Kidney capillary endothelial cell (primary cell): ENCODE data around the gene TSPAN9.

ENCODE experiments used
- DNase-seq: peaks from one replicate; pipeline ENCODE4 v3.0.0-alpha.2; 2018; ENCODE audit warnings: low spot score

Gene TSPAN9, protein sequence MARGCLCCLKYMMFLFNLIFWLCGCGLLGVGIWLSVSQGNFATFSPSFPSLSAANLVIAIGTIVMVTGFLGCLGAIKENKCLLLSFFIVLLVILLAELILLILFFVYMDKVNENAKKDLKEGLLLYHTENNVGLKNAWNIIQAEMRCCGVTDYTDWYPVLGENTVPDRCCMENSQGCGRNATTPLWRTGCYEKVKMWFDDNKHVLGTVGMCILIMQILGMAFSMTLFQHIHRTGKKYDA

DNA sequence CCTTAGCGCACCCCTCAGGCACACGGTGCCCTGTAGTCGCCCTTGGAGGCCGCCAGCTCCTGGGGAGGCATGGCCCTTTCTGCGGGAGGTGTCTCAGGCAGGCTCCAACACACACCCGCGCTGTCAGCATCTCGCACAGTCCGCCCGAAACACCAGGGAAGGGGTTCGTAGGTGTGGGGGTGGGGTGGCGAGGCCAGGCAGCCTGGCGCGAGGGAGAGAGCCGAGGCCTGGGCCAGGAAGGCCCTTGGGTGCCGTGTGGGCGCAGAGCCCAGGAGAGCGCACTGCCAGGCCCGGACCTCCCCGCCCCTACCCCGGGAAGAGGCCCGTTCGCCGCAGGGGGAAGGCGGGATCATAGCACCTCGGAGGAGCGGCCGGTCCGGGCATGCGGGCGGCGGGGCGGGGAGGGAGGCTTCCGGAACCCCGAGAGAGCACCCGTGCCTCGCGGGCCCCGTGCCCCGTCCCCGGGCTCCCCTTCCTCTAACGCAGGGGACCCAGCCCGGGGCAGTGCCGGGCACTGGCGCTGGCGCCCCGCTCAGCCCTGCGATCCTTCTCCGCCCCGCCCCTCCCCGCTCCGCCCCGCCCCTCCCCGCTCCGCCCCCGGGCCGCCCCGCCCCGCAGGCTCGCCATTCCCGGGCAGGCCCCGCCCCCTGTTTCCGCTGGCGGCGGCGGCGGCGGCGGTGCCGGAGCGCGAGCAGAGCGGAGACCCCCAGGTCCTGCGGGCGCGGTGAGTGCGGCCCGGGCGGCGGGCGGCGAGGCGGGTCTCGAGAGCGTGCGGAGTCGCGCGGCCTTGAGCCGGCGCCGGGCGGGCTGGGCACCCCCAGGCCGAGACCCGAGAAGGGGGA, at the start of gene TSPAN9:
Gene TSPAN9, plus strand, starts transcription at position 650 of the 842 bp plus-strand sequence. CDS start 123,815 bp downstream, outside the sequence.
- DNase-seq = peak; percentile 39

DNA sequence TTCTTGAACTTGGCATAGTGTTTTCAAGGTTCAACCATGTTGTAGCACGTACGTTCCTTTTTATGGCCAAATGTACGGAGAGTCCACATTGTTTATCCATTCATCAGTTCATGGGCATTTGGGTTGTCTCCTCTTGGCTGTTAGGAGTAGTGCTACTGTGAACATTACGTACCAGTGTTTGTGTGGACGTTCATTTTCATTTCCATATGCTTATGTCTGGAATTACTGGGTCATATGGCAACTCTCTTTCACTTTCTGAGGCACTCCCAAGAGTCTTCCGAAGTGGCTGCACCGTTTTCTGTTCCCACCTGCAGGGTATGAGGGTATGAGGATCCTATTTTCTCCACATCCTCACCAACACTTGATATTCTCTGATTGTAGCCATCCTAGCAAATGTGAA, 49.1 kb upstream of the TSPAN9 start:
- DNase-seq = no peak

DNA sequence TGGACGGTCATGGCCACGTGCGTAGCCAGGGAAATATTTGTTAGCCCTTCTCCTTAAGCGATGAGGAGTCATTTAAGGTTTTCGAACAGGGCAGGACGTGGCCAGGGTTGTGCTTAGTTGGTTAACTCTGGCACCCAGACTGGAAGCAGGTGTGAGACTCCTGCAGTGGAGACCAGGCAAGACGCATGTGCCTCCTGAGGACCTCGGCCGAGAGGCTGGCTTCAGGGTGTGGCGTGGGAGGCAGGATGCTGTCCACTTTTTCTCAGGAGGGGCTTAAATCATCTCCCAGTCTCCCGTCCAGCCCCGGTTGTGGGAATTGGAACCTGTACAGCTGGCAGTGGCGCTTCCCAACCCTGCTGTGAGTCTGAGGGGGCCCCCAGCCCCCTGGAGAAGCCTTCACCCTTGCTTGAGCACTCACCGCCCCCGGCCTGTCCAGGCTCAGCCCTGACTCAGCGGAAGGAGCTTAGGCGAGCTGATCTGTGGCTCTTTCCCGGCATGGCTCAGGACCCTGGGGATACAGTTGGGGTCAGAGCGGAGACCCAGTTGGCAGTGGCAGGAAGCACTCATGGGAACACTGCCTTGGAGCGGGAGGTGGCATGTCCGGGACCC, 46.3 kb upstream of the TSPAN9 start:
- no peak for DNase-seq

DNA sequence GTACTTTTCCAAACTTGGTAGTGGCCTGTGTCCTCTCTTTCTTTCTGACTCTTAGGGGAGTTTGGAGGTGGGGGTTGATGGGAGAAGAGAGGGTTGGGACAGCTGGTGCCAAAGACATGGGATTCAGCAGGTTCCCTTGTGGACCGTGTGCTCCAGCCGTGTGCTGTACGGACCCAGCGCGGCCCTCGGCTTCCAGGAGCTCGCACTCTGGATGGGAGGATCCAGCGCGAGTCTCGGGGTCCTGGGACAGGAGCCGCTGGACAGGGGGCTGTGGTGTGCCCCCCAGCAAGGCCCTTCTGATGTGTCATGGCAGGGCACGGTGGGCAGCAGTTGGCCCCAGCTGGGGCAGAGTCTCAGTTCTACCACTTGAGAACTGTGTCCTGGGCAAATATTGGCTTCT, 45.0 kb upstream of the TSPAN9 start:
- DNase-seq = no peak

DNA sequence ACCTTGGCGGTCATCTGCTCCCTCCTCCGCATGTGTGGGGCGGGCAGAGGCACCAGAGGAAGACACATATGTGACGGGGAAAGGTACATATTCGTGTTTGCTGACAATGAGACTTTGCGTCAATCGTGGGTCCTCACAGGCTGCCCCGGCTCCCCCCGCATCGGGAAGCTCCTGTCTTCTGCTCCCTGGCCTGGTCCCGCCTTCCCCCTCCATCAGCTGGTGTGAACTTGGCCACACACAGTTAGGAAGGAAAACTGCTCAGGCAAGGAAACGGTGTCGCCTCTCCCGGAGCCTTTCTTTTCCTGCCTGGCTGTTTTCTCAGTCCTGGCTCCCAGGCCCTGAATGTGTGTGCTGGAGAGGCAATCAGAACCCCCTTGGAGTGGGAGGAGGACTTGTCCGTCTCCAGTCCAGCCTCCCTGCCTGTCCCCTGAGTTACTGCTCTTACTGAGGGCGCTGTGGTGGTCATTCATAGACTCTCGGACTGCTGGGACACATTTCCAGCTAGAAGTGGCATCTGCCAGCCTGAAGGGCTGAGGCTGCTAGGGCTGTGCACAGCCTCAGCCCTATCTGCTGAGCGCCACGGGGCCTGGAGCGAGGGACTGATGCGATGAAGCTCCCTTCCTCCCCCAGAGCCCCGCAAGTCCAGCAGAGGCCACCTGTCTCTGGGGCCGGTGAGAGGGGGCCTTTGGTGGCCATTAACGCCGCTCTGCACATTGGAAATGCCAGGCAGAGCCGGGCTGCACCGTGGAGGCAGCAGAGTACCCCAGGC, 44.2 kb upstream of the TSPAN9 start:
- DNase-seq = peak; percentile 71

DNA sequence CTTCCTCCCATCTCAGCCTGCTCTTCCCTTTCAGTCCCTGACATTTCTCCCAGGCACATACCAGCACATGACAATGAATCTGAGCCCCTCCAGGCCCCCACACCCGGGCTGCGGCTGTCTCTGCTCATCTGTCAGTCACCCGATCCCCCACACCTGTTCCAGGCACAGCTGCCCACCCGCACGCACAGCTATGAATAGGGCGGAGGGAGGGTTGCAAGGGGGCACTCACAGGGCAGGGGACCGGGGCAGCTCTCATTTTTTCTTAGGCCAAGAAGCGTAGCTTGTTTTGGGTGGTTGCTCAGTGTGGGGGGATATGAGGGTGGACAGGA, 43.7 kb upstream of the TSPAN9 start:
- DNase-seq = no peak

DNA sequence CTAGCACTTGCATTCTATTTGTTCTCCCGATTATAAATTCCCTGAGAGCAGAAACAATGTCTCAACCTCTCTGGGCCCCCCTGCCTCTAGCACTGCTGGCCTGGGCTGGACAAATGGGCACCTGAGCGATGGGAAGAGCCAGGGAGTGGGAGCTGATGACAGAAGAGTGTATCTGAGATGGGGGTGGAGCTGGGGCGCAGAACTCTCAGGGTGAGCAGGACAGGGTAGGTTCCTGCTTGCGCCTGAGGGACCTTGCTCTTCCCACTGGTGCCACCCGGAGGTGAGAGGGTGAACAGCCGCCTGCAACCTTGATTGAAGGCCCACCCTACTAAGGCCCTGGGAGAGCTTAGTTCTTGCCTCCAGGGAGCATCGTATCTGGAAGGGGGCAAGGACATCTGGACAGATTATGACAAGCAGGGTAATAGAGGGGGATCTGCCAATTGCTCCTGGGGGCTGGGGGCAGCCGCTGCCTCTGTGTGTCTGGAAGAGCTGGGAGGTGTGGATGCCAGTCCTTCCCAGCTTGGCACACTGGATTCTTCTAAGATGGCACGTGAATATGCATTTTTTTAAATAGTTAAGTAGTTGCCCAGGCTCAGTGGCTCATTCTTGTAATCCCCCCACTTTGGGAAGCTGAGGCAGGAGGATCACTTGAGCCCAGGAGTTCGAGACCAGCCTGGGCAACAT, 43.0 kb upstream of the TSPAN9 start:
- peak; percentile 71 for DNase-seq

DNA sequence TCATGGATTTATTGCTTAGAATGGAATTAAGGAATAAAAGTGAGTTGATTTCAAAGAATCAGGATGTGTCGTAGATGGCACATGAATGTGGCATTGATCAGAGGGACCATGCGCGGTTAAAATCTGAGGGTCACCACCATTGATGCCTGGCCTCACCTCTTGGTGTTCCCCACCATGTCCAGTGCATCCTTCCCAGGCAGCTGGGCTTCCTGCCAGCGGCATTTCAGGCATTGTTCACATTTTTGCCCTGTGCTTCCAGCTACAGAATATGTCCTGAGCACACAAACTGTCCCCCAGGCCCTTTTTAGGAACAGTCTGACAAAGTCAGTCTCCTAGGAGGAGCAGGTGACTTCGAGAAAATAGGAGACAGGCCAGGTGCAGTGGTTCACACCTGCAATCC, 42.0 kb upstream of the TSPAN9 start:
- no peak for DNase-seq

DNA sequence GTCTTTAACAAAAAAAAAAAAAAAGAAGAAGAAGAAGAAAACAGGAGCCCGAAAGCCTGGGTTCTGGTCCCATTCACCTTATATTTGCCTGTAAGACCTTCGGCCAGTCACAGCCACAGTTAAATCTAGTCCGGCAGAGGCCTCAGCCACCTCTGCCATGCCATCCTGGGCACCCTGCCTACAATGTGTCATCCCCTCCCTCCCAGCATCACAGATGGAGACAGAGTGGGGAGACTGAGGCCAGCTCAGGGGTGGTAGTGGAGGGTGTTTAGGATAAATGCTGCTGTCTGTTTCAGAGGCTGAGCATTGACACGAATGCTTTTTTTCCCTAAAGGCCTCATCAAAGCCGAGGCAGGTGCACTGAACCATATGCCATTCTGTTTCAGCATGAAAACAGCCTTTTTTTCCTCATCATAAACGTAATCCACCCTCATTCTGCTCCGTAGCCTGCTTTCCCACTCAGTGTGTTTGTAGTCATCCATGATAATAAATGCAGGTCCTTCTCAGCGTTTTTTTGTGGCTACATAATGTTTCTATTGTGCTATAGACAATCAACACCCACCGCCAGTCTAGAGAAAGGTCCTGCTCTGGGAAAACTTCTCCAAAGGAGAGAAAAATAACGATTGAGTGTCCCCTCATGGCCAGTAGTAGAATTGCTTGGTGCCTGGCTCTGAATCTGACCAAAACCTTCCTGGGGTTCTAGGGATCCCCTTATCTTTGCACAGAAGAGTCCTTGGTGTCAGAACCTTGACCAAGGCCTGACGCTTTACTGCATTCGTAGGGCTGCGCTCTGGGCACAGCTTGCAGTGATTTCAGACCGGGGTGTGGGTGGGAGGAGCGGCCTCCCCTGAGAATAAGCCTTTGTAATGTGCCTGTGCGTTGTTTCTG, 41.1 kb upstream of the TSPAN9 start:
- DNase-seq = peak; percentile 23

DNA sequence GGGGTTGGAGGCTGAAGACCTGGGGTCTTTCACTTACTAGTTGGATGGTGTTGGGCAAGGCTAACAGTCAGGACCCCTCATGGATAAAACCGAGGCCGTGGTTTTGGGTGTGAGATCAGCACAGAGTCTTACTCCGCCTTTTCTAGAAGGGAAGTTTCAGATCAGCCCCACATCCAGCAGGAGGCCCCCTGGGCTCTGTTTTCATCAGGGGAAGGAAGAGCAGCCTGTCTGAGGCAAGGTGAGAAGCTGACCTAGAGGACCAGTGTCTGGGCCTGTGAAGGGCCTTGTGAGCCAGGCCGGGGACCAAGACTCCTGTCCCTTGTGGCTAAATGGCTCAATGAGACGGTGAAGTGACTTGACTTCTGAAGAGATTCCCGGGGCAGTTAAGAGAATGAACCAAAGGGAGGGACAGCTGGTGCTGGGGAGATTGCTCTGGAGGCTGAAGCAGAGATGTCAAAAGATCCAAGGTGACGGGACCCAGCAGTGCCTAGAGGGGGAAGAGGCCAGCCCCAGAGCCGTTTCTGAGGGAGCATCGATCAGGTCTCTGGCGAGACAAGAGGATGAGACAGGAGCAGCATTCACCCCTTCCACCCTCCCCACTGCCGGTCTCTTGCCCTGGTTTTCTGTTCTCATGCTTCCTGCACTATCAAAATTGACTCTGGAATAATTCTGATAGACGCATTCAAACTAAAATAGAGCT, 40.1 kb upstream of the TSPAN9 start:
- DNase-seq = no peak

DNA sequence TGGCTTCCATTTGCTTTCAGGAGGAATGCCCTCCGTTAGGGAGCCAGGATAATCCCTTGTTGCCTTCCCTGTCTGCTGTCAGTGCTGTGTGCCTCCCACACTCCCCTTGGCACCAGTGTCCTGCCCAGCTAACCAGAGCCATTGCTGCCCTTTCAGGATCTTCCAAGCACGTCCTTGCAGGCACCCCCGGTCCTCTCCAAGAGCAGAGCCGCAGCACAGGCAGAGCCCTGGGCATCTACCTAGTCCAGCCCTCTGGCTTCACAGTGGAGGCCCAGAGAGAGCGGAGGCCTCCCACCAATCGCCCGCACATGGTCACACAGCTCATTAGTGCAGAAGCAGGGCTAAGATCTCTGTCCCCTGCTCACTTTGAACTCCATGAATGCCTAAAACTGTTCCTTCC, 39.0 kb upstream of the TSPAN9 start:
- DNase-seq = no peak

DNA sequence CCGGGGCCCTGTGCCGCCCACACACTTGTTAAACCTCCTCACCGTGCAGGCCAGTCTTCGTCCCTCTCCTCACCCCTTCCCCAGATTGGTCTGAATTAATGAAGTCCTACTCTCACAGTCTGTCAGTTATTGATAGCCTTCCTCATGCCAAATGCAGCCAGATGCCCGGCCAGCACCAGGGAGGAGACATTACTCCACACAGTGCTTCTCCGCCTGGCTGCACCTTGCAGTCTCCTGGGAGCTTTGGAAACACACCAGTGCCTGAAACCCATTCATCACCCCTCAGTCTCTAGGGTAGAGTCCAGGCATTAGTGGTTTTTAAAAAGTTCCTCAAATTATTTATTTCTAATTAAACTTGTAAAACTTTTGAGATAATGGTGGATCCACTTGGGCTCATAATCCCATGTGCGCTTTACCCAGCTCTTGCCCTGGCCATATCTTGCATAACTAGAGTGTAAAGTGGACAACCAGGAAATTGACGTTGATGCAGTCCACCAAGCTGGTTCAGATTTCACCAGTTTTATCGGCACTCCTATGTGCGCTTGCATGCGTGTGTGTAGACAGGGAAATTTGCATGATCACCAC, 38.2 kb upstream of the TSPAN9 start:
- no peak for DNase-seq

DNA sequence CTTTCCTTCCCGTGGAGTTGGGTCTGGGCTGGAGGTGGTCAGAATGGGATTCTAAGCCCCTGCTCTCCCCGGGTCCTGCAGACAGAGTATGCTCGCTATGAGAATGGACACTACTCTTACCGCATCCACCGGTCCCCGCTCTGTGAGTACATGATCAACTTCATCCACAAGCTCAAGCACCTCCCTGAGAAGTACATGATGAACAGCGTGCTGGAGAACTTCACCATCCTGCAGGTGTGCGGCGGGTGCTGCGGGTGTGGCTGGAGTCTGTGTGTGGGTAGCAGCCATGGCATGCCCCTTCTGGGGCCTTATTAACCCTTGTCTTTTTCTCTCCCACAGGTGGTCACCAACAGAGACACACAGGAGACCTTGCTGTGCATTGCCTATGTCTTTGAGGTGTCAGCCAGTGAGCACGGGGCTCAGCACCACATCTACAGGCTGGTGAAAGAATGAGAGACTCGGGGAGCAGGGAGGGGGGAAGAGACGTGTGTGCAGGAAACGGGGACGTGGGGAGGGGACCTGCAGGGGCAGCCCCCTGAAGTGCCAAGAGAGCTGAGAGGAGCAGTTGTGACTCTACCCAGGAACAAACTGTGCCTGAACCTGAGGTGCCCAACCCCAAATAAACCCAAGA, 37.0 kb upstream of the TSPAN9 start:
- no peak for DNase-seq

DNA sequence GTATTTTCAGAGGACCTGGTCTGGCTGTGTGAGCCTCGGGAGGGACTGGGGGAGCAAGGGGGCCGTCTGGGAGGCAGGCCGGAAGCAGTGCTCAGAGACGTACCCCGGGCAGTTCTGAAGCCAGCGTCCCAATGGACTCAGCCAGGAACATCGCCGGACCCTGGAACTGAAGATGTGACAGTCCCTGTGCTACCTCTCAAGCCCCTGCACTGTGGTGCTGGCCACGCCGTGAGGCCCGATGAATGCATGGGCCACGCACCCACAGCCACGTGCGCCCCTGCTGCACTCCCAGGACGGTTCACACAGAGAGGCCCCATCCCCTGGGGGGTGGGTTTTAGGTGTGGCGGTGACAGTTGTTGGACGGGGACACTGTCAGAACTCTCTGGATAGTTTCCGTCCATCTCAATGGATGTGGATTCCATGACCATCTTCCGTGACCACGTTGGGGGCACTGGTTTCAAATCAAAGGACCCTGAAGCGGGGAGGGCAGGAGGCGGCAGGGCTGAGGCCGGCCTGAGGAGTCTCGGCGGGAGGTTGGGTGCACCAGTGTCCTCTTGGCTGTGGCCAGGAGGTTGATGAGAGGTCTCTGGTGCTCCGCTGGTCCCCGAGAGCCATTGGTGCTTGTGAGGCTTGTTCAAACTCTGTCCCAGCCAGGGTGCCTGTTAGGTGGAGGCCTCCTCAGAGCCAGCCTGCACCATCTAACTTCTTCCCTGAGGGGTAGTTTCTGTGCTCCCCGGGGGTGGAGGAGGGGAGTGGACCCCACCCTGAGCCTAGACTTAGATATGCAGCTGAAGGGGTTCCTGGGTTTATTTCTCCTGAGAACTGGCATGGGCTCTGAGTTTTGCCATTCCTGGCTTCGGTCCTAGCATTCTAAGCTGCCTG, 36.3 kb upstream of the TSPAN9 start:
- DNase-seq = no peak

DNA sequence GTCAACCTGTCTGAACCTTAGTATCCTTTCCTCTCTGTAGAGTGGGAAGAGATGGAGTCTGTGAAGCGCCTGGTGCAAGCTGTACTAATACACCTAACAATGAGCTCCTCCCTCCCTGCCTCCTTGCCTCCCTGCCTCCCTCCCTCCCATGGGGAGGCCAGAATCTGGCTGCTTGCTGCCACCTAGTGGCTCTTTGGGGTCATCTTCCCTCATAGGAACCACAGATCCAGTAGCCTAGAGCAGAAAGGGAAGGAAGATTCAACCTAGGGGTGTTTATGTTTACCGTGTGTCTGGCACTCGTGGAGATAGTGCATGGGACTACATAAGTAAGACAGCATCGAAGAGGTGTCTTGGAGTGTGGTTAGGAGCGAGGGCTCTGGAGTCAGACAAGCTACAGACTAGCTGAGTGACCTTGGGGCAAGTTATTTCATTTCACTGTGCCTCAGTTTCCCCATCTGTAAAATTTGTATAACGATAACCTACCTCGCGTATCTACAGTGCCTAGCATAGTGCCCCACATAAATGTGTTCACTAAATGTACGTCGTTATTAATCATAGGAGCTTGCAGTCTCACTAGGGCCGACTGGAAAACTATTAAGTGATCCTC, 35.5 kb upstream of the TSPAN9 start:
- peak; percentile 73 for DNase-seq

DNA sequence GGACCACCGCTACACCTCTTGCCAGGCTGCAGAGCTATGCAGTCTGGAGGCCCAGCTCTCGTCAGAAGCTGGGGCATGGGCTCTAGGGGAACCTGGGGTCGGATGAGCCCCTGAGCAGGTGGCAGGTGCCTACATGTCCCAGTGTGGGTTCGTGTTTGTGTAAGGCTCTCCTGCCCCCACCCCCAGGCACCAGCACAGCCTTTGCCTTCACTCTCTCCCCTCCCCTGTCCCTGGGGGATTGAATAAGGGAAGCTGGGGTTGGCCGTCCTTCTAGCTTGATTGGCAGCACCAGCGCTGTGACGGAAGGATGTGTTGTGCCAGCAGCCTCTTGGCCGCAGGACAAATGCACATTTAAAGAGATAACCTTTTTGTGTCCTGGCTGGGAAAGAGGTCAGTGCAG, 34.8 kb upstream of the TSPAN9 start:
- DNase-seq = no peak

DNA sequence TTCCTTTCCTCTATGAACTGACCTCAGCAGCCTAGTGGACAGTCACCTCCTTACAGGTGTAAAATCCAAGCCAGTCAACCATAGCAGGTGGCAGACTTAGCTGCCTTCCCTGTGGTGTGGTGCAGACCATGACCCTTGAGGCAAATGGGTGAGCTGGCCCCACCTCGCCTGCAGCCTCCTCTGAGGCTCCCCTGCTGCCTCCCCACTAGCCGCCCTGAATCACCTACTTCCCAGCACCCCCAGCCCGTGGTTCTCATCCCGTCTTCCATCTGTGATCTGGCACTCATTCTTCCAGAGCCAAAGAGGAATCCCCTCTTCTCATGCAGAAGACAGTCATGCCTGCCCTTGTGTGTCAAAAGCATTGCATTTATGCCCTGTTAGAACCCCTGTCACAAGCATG, 34.4 kb upstream of the TSPAN9 start:
- DNase-seq = no peak

DNA sequence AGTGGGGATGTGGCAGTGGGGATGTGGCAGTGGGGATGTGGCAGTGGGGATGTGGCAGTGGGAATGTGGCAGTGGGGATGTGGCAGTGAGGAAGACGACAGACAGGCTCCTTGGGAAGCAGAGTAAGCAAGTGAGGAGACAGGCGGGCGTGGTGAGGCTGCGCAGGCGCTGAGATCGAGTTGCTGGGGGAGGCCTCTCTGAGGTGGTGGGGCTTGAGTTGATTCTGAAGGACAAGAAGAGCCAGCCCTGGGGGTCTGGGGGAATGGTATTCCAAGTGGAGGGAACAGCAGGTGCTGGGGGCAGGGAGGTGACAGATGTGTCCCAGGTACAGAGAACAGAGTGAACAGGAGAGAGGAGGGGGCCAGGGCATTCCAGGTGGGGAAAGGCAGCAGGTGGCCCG, 33.8 kb upstream of the TSPAN9 start:
- DNase-seq = no peak
